Neural crest cell (in vitro differentiated cells): Measurements from ENCODE around the gene PTPN4. TPM values are rescaled to one million over a fixed set of nuclear protein-coding genes. Genes with fewer than 3 reads are reported as not detected.

Experiments
- DNase-seq: peaks from one replicate; pipeline ENCODE4 v3.0.0; 2021; ENCODE audit warnings: low read depth, mixed read lengths, low spot score
- H3K27ac Mint-ChIP-seq: one replicate; pipeline ENCODE4 v1.8.0; 2021; ENCODE audit warnings: mild to moderate bottlenecking, mixed read lengths; ENCODE audit not compliant: unreplicated experiment
- H3K27me3 Mint-ChIP-seq: 2 replicates; pipeline ENCODE4 v1.8.0; 2021; ENCODE audit warnings: low read depth, mild to moderate bottlenecking, mixed read lengths
- H3K36me3 Mint-ChIP-seq: 2 replicates; pipeline ENCODE4 v1.8.0; 2021; ENCODE audit warnings: low read depth, mild to moderate bottlenecking, mixed read lengths
- H3K4me1 Mint-ChIP-seq: 2 replicates; pipeline ENCODE4 v1.8.0; 2021; ENCODE audit warnings: mixed read lengths
- H3K4me3 Mint-ChIP-seq: one replicate; pipeline ENCODE4 v1.8.0; 2021; ENCODE audit warnings: mild to moderate bottlenecking, mixed read lengths
- H3K9me3 Mint-ChIP-seq: 2 replicates; pipeline ENCODE4 v1.8.0; 2021; ENCODE audit warnings: mixed read lengths
- CTCF ChIP-seq: fragments of 200-600 bp; sonication (generic); conservative IDR thresholded peaks from 2 replicates; pipeline ENCODE4 v1.5.0; 2021; ENCODE audit warnings: antibody characterized with exemption, mild to moderate bottlenecking
- total RNA-seq: library from RNA; stranded (reverse); gene quantifications from 2 replicates; pipeline ENCODE4 v1.2.1, GENCODE V29; 2021

The PTPN4 gene
- total RNA-seq, 1 donor from 2014 or later = 39.3 TPM

GRCh38 chr2:119950966-119951365 lies 191.2 kb downstream of the PTPN4 start:
- H3K27ac Mint-ChIP-seq = no peak overlapping the region
- no peaks in the 10 kb centered on the region for H3K4me1 Mint-ChIP-seq
- H3K9me3 Mint-ChIP-seq = peaks cover 5% of the 10 kb centered on the region
- no peaks in the 10 kb centered on the region for H3K27me3 Mint-ChIP-seq
- no peak for TF ChIP-seq CTCF
- peaks cover 27% of the 10 kb centered on the region for H3K36me3 Mint-ChIP-seq
- no peak for DNase-seq
- H3K4me3 Mint-ChIP-seq = no peak overlapping the region

GRCh38 chr2:119958670-119959268 lies 199.0 kb downstream of the PTPN4 start:
- TF ChIP-seq CTCF = no peak
- DNase-seq = no peak
- H3K9me3 Mint-ChIP-seq = peaks cover 7% of the 10 kb centered on the region
- H3K27me3 Mint-ChIP-seq = no peaks in the 10 kb centered on the region
- no peak overlapping the region for H3K4me3 Mint-ChIP-seq
- H3K4me1 Mint-ChIP-seq = no peaks in the 10 kb centered on the region
- H3K27ac Mint-ChIP-seq = no peak overlapping the region
- H3K36me3 Mint-ChIP-seq = peaks cover 33% of the 10 kb centered on the region

- Mint-ChIP-seq H3K36me3 (peaks cover 31% of the 10 kb centered on the region), H3K9me3 (peaks cover 2% of the 10 kb centered on the region), H3K4me1 (no peaks in the 10 kb centered on the region), H3K4me3 (no peak overlapping the region), H3K27me3 (no peaks in the 10 kb centered on the region), H3K27ac (no peak overlapping the region)
- DNase-seq = no peak
- no peak for TF ChIP-seq CTCF
Measured at GRCh38 chr2:119960821-119961220, 201.1 kb downstream of the PTPN4 start.

GRCh38 chr2:119981896-119982295 lies 222.2 kb downstream of the PTPN4 start:
- H3K4me3 Mint-ChIP-seq = no peak overlapping the region
- peaks cover 2% of the 10 kb centered on the region for H3K36me3 Mint-ChIP-seq
- DNase-seq = no peak
- no peak for TF ChIP-seq CTCF
- H3K27me3 Mint-ChIP-seq = no peaks in the 10 kb centered on the region
- H3K4me1 Mint-ChIP-seq = no peaks in the 10 kb centered on the region
- H3K9me3 Mint-ChIP-seq = peaks cover 3% of the 10 kb centered on the region
- H3K27ac Mint-ChIP-seq = no peak overlapping the region

- no peaks in the 10 kb centered on the region for H3K27me3 Mint-ChIP-seq
- peaks cover 2% of the 10 kb centered on the region for H3K36me3 Mint-ChIP-seq
- no peak overlapping the region for H3K4me3 Mint-ChIP-seq
- H3K4me1 Mint-ChIP-seq = no peaks in the 10 kb centered on the region
- TF ChIP-seq CTCF = no peak
- no peak for DNase-seq
- H3K27ac Mint-ChIP-seq = no peak overlapping the region
- H3K9me3 Mint-ChIP-seq = peaks cover 3% of the 10 kb centered on the region
Measured at GRCh38 chr2:119982506-119982905, 222.8 kb downstream of the PTPN4 start.
